Fibroblast of pulmonary artery (primary cell): Measurements from ENCODE around the gene ZBTB47.

ENCODE experiments used
- DNase-seq: peaks from one replicate; pipeline ENCODE4 v3.0.0-alpha.2; 2010; ENCODE audit warnings: low read depth
- H3K4me3 ChIP-seq: replicated peaks from 2 replicates; pipeline ENCODE4 v1.5.1; 2011; ENCODE audit warnings: low read depth, mild to moderate bottlenecking, control low read depth, low read length, moderate library complexity
- CTCF ChIP-seq: IDR thresholded peaks from 2 replicates; pipeline ENCODE4 v1.5.1; 2011; ENCODE audit warnings: mild to moderate bottlenecking, control low read depth, low read length, inconsistent platforms; ENCODE audit errors: missing control alignments

Gene ZBTB47

GRCh38 chr3:42698911-42699230 lies 45.4 kb downstream of the ZBTB47 start:
- DNase-seq: no peak
- no peak overlapping the region for H3K4me3 ChIP-seq
- no peak for TF ChIP-seq CTCF

GRCh38 chr3:42699511-42699971 lies 46.0 kb downstream of the ZBTB47 start:
- DNase-seq: no peak
- TF ChIP-seq CTCF: no peak
- no peak overlapping the region for H3K4me3 ChIP-seq

DNA sequence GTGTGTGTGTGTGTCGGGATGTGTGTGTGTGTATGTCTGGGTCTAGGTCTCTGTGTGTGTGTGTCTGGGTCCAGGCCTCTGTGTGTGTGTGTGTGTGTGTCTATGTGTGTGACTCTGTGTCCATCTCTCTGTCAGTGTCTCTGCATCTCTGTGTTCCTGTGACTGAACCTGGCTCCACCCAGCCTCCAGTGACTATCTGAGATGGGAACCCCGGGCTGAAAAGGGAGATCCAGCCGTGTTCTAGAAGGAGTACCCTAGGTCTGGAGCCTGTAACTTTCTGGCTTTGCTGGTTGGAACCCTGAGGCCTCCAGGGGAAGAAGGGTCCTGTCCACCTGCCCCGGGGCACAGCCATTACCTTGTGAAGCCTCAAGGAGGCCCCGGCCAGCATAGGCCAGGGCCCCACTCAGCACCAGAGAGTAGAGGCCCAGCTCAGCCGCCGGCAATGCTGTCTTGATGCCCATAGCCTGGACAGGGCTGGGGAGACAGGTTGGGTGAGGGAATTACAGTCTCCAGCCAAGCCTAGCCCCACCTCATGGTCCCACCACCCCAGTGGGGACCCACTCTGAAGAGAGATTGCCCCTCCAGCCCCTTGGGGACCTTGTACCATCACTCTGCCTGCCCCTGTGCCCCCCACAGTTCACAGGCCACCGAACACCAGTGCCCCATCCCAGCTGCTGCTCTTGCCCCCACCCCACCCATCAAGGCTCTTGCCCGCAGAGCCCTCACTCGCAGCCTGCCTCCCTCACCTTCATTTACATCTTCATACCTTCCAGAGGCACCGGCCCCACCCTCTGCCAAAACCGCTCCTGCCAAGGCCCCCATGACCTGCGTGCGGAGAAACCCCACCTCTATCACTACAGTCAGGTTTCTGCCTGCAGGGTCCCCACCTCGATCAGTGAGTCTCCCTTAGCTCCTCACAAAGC lies 47.1 kb downstream of the ZBTB47 start:
- no peak overlapping the region for H3K4me3 ChIP-seq
- TF ChIP-seq CTCF: no peak
- no peak for DNase-seq

- no peak overlapping the region for H3K4me3 ChIP-seq
- no peak for TF ChIP-seq CTCF
- peak; percentile 26 for DNase-seq
These were observed 48.0 kb downstream of the ZBTB47 start for GRCh38 chr3:42701371-42702065.

DNA sequence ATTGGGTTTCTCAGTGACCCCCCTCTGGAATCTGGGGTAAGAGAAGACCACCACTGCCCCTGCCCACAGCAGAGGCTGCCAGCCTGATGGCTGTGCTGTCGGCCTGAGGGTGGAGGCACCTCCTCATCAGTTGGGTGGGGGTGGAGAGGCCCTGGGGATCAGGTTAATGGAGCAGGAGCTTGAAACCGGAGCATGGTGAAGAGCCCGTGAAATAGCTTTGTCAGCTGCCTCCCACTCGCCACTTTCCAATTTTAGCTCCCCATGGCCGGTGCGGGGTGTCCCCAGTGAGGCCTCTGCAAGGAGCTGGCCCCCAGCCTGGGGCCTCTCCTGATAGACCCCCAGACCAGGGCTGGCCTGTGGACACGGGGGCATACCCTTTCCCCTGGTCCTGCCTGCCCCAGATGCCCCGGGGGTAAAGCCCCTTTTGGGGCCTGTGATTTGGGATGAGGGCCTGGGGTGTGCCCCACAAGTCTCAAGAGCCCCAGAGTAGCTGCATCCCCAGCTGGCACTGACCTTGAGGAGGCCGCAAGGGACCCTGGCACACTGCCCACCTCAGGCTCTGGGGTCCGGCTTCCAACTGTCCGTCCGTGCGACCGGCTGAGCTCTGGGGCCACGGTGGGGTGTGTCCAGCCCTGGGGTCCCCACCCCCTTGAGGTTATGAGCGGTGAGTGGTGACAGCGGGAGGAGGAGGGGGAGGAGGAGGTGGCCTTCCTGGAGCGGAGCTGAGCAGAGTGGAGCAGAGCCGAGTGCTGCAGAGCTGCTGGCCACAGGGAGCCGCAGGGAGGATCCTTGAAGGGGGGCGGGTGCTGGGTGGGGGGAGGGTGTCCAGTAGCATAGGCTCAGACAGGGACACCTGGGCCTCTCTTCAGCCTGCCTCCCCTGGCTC lies 48.8 kb downstream of the ZBTB47 start, which contains the start of gene HHATL:
Gene HHATL (minus strand): TSS at position 733 of the 886 bp plus-strand sequence. CDS start 1,972 bp downstream, outside the sequence.
- no peak within 1 kb of the TSS for H3K4me3 ChIP-seq
- no peak for TF ChIP-seq CTCF
- DNase-seq: no peak

GRCh38 chr3:42702982-42703694 lies 49.6 kb downstream of the ZBTB47 start:
- no peak for DNase-seq

More at GRCh38 chr3:42702982-42703694, 49.6 kb downstream of the ZBTB47 start:
- TF ChIP-seq CTCF: no peak
- no peak overlapping the region for H3K4me3 ChIP-seq
